ENCODE measurements around the gene TRPM8.

TRPM8 gene

GRCh38 chr2:234001380-234002160 lies 84.4 kb downstream of the TRPM8 start:
- no peak for DNase-seq (ENCODE audit: low read depth, low spot score)

GRCh38 chr2:234002281-234002680 lies 85.1 kb downstream of the TRPM8 start:
- no peak for DNase-seq (ENCODE audit: low read depth, low spot score)

- DNase-seq (ENCODE audit: low read depth, low spot score): peak; percentile 61
These were observed 86.9 kb downstream of the TRPM8 start for GRCh38 chr2:234003972-234004617.

- DNase-seq (ENCODE audit: low read depth, low spot score): no peak
These were observed 88.0 kb downstream of the TRPM8 start for GRCh38 chr2:234005126-234005525.

DNA sequence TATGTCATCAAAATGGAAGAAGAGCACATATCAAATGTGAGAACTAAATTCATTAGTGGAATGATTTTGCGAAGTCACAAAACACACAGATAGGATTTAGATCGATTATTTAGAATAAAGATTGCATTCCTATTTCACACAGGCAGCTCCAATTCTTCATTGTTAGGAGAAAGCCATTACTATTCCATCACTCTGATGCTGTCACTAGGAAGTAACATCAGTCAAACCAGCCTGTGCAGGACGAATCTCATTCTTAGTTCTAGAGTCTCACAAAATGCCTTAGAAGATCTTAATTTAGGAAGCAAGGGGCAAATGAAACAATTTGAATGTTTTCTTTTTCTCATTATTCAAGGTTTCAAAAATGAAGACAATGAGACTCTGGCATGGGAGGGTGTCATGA lies 89.3 kb downstream of the TRPM8 start:
- no peak for DNase-seq (ENCODE audit: low read depth, low spot score)

DNA sequence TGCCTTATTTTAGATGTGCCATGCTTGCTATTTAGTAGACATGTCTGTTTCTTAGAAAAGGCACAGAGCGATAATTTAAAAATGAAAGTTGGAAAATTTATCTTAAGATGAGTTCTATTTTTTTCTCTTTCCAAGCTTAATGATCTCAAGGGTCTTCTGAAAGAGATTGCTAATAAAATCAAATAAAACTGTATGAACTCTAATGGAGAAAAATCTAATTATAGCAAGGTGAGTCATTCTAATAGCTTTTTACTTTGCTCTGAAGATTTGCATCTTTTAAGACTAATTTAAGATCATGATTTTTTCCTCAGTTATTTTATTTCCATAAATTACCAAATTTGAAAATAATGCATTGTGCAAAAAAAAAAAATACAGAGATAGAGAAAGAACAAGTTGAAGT lies 97.3 kb downstream of the TRPM8 start:
- no peak for DNase-seq (ENCODE audit: low read depth, low spot score)

GRCh38 chr2:234015861-234016260 lies 98.7 kb downstream of the TRPM8 start:
- DNase-seq (ENCODE audit: low read depth, low spot score): no peak

- DNase-seq (ENCODE audit: low read depth, low spot score): no peak
These were observed 102.7 kb downstream of the TRPM8 start for GRCh38 chr2:234019896-234020295.

- DNase-seq (ENCODE audit: low read depth, low spot score): no peak
These were observed 103.2 kb downstream of the TRPM8 start for GRCh38 chr2:234020332-234020731.

- no peak for DNase-seq (ENCODE audit: low read depth, low spot score)
These were observed 105.3 kb downstream of the TRPM8 start for GRCh38 chr2:234022424-234022823.

DNA sequence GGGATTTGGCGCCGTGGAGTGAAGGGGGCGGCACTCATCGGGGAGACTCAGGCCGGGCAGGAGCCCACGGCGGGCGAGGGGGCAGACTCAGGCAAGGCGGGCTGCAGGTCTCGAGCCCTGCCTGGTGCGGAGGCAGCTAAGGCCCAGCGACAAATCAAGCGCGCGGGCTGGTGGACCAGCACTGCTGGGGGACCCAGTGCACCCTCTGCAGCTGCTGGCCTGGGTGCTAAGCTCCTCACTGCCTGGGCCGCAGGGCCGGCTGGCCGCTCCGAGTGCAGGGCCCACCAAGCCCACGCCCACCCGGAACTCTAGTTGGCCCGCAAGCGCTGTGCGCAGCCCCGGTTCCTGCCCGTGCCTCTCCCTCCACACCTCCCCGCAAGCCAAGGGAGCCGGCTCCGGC lies 107.1 kb downstream of the TRPM8 start:
- DNase-seq (ENCODE audit: low read depth, low spot score): no peak

DNA sequence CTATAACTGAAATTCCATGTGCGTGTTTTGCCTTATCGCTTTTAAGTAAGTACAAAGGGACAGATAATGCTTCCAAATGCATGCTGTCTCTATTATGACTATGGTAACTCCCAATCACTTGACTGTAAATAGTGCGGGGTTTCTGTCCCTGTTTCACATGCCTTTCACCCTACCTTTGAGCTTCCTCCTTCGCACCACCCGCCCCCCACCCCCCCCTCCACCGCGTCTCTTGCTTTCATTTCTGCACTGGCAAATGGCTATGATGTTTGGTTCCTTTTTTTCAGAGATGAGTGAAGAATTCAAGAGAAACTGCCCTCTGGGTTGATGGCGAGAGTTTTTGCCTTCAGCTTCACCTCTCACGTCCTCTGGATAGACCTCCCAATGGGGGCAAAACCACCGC lies 108.3 kb downstream of the TRPM8 start:
- no peak for DNase-seq (ENCODE audit: low read depth, low spot score)

DNA sequence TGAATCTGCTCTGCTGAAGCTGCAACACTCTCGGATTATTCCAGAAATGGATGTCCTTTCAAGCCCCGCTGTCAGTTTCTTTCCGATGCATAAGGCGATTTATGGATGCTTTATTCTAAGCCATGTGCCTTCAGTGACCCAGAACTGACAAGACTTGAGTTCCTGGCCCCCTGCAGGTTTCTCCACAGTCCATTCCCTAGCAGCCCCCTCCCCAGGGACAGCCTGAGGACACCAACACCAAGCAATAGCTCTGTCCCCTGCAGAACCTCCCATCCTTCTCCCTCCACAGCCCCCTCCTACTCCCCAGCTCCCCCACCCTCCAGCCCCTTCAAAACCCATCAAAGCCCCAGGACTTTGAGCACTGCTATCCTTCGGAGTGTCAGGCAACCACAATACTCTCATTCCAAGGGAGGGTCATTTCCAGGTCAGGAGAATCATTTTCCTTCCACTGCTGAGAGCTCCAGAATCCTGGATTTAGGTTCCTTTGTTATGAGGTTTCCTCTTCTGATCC lies 108.8 kb downstream of the TRPM8 start:
- no peak for DNase-seq (ENCODE audit: low read depth, low spot score)

DNA sequence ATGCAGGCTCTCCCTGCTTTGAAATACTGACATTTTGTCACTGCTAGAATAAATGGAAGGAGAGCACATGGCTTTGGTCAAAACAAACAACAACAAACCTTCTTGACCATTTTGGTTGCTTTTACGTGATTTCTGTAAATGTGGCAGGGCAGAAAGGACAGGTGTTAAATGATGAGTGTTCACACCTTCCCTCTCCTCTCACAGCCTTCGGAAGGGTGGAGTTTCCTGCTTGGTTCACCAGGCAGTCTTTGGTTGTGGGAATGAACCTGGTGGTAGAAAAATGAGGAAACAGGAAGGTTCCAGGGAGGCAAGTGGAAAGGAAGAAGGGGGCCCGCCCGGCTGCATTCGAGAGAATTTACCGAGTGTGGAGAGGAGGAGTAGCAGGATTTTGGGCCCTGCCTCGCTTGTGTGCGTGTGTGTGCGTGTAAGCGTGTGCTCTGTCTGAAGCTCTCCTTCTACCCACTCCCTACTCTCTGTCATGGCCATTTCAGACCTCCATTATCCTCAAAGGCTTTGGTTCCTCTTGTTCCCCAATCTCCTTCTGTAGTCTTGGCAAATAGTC lies 109.6 kb downstream of the TRPM8 start:
- DNase-seq (ENCODE audit: low read depth, low spot score): no peak

- no peak for DNase-seq (ENCODE audit: low read depth, low spot score)
These were observed 110.5 kb downstream of the TRPM8 start for GRCh38 chr2:234027641-234028040.

- no peak for DNase-seq (ENCODE audit: low read depth, low spot score)
These were observed 112.1 kb downstream of the TRPM8 start for GRCh38 chr2:234029150-234029733.

- no peak for DNase-seq (ENCODE audit: low read depth, low spot score)
These were observed 114.0 kb downstream of the TRPM8 start for GRCh38 chr2:234031207-234031606.

DNA sequence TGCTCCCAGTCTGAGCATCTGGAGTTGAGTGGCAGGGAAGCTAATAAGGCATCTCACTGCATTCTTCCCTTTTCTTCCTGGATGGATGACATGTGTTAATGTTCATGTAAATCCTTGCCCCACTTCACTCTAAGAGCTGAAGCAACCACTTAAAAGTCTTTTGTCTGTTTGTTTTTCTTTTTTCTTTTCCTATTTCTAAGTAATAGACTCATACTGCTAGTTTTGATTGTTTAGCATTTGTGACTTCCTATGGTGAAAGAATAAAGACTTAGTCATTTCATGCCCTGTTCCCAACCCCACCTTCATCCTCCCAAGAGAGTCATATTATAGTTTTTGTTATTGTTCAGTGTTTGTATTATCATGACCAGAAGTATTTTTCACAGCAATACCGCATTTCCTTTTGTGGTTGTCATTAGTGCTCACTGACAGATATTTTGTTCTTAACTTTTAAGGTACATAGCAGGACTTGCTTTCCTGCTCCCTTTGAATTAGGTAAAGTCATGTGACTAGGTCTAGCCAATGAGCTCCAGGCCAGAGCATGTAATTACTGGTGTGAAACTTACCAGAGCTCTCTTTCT lies 115.2 kb downstream of the TRPM8 start:
- peak; percentile 70 for DNase-seq (ENCODE audit: low read depth, low spot score)

- DNase-seq (ENCODE audit: low read depth, low spot score): no peak
These were observed 116.0 kb downstream of the TRPM8 start for GRCh38 chr2:234033174-234033573.

DNA sequence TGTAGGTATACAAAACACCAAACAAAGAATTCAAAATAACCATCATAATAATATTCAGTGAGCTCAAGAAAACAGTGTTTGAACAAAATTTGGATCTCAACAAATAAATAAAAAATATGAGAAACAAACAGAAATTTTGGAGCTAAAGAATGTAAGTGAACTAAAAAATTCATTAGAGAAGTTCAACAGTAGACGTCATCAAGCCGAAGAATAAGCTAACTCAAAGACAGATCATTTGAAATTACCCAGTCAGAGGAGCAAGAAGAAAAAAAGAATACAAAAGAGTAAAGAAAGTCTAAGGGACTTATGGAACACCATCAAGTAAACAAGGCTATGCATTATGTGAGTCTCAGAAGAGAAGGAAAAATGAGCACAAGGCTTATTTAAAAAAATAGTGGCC lies 116.7 kb downstream of the TRPM8 start:
- no peak for DNase-seq (ENCODE audit: low read depth, low spot score)

DNA sequence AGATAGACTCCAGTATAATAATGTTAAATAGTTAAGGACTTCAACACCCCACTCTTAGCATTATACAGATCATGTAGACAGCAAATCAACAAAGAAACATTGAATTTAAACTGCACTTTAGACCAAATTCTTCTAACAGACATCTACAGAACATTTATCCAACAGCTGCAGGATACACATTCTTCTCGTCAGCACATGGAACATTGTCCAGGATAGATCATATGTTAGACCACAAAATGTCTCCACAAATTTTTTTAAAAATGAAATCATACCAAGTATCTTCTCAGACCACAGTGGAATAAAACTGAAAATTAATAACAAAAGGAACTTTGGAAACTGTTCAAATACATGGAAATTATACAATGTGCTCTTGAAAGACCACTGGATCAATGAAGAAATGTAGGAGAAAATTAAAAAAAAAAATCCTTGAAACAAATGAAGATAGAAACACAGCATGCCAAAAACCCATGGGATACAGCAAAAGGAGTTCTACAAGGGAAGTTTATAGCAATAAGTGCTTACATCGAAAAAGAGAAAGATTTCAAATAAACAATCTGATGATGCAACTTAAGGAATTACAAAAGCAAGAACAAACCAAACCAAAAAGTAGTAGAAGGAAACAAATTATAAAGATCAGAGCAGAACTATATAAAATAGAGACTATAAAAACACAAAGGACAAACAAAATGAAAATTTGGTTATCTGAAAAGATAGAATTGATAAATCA lies 121.1 kb downstream of the TRPM8 start:
- DNase-seq (ENCODE audit: low read depth, low spot score): no peak

Data from brain pericyte (primary cell).